ENCODE measurements around the gene SSR4. TPM values are rescaled to one million over a fixed set of nuclear protein-coding genes. Genes with fewer than 3 reads are reported as not detected.

Gene SSR4
- total RNA-seq, 1 donor from 2014 or later, result 243 TPM

DNA sequence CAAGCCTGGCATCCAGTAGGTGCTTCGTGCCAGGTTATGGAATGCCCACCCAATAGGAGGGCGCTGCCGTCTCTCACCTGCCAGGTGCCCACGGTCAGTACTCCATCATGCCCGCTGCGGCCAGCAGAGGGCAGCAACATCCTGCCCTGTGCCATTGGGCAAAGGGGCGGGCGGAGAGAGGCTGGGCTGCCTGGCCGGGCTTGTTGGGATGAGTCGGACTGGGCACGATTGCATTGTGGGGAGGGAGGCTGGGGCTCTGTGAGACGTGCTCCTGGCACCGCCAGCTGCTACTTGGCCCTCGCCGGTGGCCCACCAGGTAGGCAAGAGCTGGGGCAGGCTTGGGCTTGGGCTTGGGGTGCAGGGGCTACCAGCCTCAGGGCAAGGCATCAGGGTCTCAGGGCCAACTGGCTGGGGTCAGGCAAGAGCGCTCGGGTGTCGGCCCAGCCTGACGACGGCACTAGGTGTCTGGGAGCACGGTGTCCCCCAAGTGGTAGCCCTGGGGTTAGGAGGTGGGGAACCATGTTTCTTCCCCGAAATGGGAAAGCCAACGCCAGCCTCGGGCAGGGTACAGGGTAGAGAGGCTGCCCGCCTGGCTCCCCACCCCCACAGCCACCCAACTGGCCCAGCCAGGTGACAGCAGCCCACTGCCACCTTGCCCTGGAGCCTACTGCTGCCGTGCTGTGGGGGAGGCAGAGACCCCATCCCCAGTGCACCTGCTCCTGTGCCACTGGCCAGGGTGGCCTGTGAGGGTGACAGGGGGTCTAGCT, 30.3 kb upstream of the SSR4 start, which contains the start of gene PLXNB3:
Gene PLXNB3, plus strand, starts transcription at position 261 of the 767 bp plus-strand sequence. CDS start 1,287 bp downstream, outside the sequence.
- H3K27ac Mint-ChIP-seq, result no peak within 1 kb of the TSS
- peak; percentile 57 for DNase-seq (ENCODE audit: low spot score, unreplicated experiment)
- H3K4me3 Mint-ChIP-seq (ENCODE audit: low read depth), result no peak within 1 kb of the TSS
- peaks cover 2% of the 10 kb centered on the region for H3K4me1 Mint-ChIP-seq (ENCODE audit: low read depth)
- no peaks in the 10 kb centered on the region for H3K36me3 Mint-ChIP-seq (ENCODE audit: insufficient read depth)
- H3K9me3 Mint-ChIP-seq (ENCODE audit: low read depth), result no peaks in the 10 kb centered on the region
- peak; percentile 74 for TF ChIP-seq CTCF (IDR thresholded peaks at IDR 0.05; ENCODE audit: unreplicated experiment)
- peaks cover 3% of the 10 kb centered on the region for H3K27me3 Mint-ChIP-seq

- H3K27ac Mint-ChIP-seq, result no peak overlapping the region
- H3K9me3 Mint-ChIP-seq (ENCODE audit: low read depth), result no peaks in the 10 kb centered on the region
- H3K4me1 Mint-ChIP-seq (ENCODE audit: low read depth), result peaks cover 2% of the 10 kb centered on the region
- TF ChIP-seq CTCF (IDR thresholded peaks at IDR 0.05; ENCODE audit: unreplicated experiment), result no peak
- H3K4me3 Mint-ChIP-seq (ENCODE audit: low read depth), result no peak overlapping the region
- peaks cover 3% of the 10 kb centered on the region for H3K27me3 Mint-ChIP-seq
- no peak for DNase-seq (ENCODE audit: low spot score, unreplicated experiment)
- H3K36me3 Mint-ChIP-seq (ENCODE audit: insufficient read depth), result no peaks in the 10 kb centered on the region
Observed at GRCh38 chrX:153764786-153765137, 29.7 kb upstream of the SSR4 start.

DNA sequence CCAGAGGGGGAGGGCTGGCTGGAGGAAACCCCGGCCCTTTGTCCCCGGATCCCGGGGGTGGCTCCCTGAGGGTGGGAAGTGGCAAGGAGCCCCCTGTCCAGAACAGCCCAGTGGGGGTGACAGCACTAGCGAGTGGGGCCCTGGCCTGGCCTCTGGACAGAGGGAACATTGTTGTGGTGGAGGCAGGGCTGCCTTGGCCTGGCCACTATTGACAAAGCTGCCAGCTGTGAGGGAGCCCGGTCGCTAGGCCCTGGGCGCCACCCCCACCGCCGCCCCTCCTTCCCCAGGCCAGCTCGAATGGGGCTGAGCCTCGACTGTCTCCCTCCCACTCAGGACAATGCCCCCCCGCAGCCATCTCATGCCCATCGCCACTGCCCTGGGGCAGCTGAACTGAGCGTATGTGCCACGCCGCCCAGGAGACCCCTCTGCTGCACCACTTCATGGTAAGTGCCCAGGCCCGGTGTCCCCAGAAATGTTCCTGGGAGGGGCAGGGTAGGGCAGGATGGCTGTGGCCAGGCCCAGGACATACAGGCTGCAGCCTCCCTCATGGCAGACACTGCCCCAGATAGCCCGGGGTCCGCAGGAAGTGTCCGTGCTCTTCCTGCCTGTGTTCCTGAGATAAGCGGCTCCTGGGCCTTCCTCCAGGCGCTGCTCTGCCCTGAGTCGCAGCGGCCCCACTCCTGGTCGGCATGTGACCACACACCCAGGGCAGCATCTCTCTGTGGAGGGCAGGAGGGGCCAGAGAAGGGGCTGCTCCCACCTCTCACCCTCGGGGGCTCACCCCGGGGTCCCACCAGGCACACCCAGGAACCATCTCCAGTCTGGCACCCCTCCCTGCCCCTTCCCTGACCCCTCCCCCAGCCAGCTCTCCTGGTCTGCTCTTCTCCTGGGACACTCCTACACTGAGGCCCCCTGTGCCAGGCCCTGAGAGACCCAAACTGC, 29.1 kb upstream of the SSR4 start:
- DNase-seq (ENCODE audit: low spot score, unreplicated experiment), result no peak
- Mint-ChIP-seq H3K4me1 (ENCODE audit: low read depth) (peaks cover 2% of the 10 kb centered on the region), H3K4me3 (ENCODE audit: low read depth) (no peak overlapping the region), H3K36me3 (ENCODE audit: insufficient read depth) (no peaks in the 10 kb centered on the region), H3K27me3 (peaks cover 3% of the 10 kb centered on the region), H3K9me3 (ENCODE audit: low read depth) (no peaks in the 10 kb centered on the region), H3K27ac (no peak overlapping the region)
- no peak for TF ChIP-seq CTCF (IDR thresholded peaks at IDR 0.05; ENCODE audit: unreplicated experiment)

- H3K4me1 Mint-ChIP-seq (ENCODE audit: low read depth), result peaks cover 2% of the 10 kb centered on the region
- H3K27me3 Mint-ChIP-seq, result peaks cover 3% of the 10 kb centered on the region
- H3K9me3 Mint-ChIP-seq (ENCODE audit: low read depth), result no peaks in the 10 kb centered on the region
- DNase-seq (ENCODE audit: low spot score, unreplicated experiment), result no peak
- TF ChIP-seq CTCF (IDR thresholded peaks at IDR 0.05; ENCODE audit: unreplicated experiment), result no peak
- H3K4me3 Mint-ChIP-seq (ENCODE audit: low read depth), result no peak overlapping the region
- no peak overlapping the region for H3K27ac Mint-ChIP-seq
- no peaks in the 10 kb centered on the region for H3K36me3 Mint-ChIP-seq (ENCODE audit: insufficient read depth)
Observed at GRCh38 chrX:153766098-153766817, 28.2 kb upstream of the SSR4 start.
